ENCODE measurements around the gene MBNL1. TPM values are rescaled to one million over a fixed set of nuclear protein-coding genes. Genes with fewer than 3 reads are reported as not detected.

MBNL1 gene
- total RNA-seq, result 178 TPM
- long read RNA-seq, full-length matches to known transcripts, result 15 of 85 reads
- long read RNA-seq, partial matches to known transcripts, result 28 of 85 reads
- long read RNA-seq, other reads (novel, unspliced or antisense), result 42 of 85 reads

GRCh38 chr3:152268555-152269055 lies at the start of gene MBNL1:
TSS of gene MBNL1 (plus strand) at chr3:152268929. CDS start at chr3:152300194, 31,265 bp downstream.
- peak; percentile 94 for DNase-seq (ENCODE audit: low spot score)
- intact Hi-C loops (cut with DNase I), result loop anchor here (1.0 to 10.0 kb wide), 6 partner anchors 49 to 174 kb away; no protein-coding TSS in a partner anchor

DNA sequence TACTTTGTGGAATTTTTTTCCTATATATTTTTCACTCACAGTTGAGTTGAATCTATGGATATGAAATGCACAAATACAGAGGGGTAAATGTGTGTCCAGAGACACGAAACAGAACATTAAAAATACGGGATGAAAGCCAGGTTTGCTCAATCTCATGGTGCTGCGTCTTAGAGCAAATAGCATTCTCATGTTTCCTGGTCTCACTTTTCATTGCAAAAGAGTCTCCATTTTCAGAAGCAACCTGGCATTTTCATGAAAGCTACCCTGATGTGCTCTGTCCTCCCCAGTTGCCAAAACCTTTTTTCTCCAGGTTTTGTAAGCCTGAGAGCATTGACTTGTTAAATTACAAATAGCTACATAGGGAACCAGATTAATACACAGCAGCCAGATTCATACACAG lies 49.5 kb upstream of the MBNL1 start:
- DNase-seq (ENCODE audit: low spot score), result no peak
- intact Hi-C loops (cut with DNase I), result no loop called here

DNA sequence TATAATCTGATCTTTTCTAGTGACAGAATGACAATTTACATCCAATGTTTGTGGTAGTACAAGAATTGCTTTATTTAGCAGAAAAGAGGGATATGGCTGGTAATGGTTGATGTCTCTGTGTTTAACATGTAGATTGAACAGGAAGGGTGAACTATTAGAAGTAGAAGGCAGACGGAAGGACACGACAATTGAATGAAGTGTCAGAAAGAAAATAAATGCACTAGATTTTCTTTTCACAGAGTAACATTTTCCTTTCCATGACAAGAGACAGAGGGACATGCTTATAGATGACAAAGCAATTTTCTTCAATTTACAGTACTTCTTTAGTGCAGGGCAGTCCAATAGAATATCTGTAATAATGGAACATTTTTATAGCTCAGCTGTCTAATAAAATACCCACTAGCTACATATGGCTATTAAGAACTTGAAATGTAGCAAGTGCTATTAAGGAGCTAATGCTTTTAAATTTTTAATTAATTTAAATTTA lies 48.9 kb upstream of the MBNL1 start:
- intact Hi-C loops (cut with DNase I), result no loop called here
- no peak for DNase-seq (ENCODE audit: low spot score)

GRCh38 chr3:152222327-152222726 lies 46.4 kb upstream of the MBNL1 start:
- intact Hi-C loops (cut with DNase I), result no loop called here
- no peak for DNase-seq (ENCODE audit: low spot score)

DNA sequence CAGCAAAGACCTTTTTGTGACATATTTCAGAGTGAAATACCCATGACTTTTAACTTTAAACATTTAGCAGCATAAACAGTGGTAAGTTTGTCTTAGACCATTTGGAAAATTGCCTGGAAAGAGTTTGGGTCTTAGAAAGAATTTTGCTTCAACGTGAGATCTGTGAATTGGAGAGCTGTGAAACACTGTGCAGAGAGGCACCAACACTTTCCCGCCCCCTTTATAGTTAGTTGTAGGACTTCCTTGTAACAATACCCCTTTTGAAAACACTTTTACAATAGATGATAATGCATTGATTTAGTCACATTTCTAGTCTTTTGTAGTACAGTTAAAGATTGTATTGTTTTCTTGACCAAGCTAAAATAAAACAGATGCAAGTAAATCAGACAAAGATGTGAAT lies 43.5 kb upstream of the MBNL1 start:
- no peak for DNase-seq (ENCODE audit: low spot score)
- intact Hi-C loops (cut with DNase I), result no loop called here

- DNase-seq (ENCODE audit: low spot score), result no peak
- intact Hi-C loops (cut with DNase I), result no loop called here
Observed at GRCh38 chr3:152226176-152226575, 42.6 kb upstream of the MBNL1 start.

DNA sequence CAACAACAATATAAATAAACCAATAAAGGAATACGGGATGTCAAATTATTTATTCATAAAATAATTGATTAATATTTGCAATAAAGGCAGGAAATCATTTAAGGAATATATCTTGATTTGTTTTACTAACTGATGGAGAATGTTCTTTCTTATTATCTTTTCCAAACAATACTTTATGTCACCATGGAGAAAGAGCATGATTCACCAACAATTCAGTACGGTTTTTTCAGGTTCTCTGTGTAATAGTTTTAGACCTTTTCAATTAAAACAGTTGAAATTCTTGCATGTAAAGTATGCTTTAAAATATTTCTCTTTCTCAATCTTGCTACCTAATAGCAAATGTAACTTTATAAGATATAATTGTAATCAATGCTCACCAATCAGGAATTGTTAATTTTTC lies 41.7 kb upstream of the MBNL1 start:
- intact Hi-C loops (cut with DNase I), result no loop called here
- no peak for DNase-seq (ENCODE audit: low spot score)

- DNase-seq (ENCODE audit: low spot score), result no peak
- intact Hi-C loops (cut with DNase I), result loop anchor here (1.0 kb wide), 1 partner anchor 214 kb away; no protein-coding TSS in a partner anchor
Observed at GRCh38 chr3:152229692-152230091, 39.0 kb upstream of the MBNL1 start.

DNA sequence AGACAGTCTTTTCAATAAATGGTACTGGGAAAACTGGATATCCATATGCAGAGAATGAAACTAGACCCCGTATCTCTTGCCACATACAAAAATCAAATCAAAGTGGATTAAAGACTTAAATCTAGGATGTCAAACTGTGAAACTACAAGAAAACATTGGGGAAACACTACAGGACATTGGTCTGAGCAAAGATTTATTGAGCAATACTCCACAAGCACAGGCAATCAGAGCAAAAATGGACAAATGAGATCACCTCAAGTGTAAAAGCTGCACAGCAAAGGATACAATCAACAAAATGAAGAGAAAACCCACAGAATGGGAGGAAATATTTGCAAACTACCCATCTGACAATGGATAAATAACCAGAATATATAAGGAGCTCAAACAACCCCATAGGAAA lies 38.4 kb upstream of the MBNL1 start:
- DNase-seq (ENCODE audit: low spot score), result no peak
- intact Hi-C loops (cut with DNase I), result no loop called here

DNA sequence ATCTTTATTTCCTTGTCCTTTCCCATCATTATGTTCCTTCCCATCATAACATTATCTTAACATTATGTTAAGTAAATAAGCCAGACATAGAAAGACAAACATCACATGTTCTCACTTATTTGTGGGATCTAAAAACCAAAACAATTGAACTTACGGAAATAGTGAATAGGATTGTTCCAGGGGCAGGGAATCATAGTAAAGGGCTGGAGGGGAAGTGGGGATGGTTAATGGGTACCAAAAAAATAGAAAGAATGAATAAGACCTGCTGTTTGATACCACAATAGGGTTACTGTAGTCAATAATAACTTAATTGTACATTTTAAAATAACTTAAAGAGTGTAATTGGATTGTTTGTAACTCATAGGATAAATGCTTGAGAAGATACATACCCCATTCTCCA lies 36.7 kb upstream of the MBNL1 start:
- DNase-seq (ENCODE audit: low spot score), result no peak
- intact Hi-C loops (cut with DNase I), result no loop called here

GRCh38 chr3:152232679-152233078 lies 36.0 kb upstream of the MBNL1 start:
- DNase-seq (ENCODE audit: low spot score), result no peak
- intact Hi-C loops (cut with DNase I), result no loop called here

DNA sequence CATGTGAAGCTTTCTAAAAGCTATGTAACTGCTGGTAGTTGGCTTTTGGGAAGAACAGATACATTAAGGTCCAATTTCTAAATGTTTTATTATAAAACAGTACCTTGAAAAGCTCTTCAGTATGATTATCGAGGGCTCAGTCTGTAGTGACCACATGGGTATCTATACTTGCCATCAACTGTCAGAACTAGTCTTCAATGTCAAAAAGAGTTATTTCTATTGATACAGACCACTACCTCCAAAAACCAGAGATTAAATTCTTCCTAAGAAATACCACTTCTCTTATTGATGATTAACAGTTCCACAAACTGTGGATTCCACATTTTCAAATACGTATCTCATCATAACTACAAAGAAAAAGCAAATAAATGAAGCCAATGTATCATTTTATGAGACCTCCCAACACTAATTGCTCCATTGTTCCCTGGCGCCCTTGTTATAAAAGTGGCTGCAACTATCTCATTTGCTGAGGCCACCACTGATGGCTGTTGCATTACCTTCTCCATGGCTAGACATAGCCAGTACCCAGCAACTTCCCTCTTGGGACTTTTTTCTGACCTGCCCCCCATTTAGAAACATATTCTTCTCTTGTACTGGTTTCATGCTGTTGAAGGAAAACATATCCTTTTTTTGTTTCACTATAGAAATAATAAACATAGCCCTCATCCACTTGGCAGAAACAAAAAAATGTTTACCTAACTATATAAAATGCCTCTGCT lies 33.9 kb upstream of the MBNL1 start:
- DNase-seq (ENCODE audit: low spot score), result no peak
- intact Hi-C loops (cut with DNase I), result no loop called here

DNA sequence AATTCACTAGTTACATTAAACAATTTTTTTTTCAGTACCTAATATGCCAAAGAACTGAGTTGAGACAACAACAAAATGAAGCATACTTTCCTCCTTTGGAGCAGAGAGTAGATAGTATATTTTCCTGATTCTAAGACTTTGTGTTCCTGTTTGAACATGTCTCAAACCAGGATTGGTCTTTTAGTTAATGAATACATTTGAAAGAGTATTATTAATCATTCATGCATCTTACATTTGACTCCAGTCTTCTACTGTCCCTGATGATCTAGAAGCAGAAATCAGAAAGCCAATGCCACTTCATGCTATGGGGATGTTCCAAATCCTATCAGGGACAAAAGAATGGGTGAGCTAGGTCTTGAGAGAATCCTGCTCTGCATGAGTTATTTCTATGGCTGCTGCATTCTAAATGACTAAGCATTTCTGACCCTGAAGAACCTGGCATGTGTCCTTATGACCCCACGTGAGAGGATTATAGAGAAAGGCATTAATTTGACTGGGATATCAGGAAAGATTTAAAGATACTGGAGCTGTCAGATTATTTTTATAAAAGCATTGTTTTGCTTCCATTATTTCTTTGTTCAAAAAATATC lies 32.9 kb upstream of the MBNL1 start:
- DNase-seq (ENCODE audit: low spot score), result no peak
- intact Hi-C loops (cut with DNase I), result no loop called here

GRCh38 chr3:152236716-152237115 lies 32.0 kb upstream of the MBNL1 start:
- DNase-seq (ENCODE audit: low spot score), result no peak
- intact Hi-C loops (cut with DNase I), result no loop called here

DNA sequence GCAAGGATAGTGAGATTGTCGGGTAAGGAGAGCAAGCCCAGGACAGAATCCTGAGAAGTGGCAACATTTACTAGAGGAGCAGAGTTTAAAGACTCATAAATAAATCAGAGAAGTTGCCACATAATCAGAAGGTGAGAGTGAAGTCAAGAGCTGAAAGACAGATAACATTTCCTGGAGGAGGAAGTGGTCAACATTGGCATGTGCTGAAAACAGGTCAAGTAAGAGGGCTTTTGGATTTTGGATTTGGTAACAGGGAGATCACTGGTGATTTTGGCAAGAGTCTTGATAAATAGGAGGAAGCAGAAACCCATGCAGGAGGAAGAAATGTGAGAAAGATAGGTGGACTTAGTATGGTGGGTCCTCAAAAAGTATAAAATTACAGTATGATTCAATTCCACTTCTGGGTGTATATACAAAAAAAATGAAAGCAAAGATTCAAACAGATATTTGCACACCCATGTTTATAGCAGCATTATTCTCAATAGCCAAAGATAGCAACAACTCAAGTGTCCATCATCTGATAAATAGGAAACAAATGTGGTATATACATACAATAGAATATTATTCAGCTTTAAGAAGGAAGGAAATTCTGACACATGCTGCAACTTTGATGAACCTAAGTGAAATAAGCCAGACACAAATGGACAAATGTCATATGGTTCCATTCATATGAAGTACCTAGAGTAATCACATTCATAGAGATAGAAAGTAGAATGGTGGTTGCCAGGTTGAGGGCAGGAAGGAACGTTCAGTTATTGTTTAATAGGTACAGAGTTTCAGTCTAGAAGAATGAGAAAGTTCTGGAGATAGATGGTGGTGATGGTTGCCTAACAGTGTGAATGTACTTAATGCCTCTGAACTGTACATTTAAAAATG lies 27.3 kb upstream of the MBNL1 start:
- DNase-seq (ENCODE audit: low spot score), result no peak
- intact Hi-C loops (cut with DNase I), result no loop called here

- intact Hi-C loops (cut with DNase I), result no loop called here
- DNase-seq (ENCODE audit: low spot score), result no peak
Observed at GRCh38 chr3:152243301-152243711, 25.4 kb upstream of the MBNL1 start.

DNA sequence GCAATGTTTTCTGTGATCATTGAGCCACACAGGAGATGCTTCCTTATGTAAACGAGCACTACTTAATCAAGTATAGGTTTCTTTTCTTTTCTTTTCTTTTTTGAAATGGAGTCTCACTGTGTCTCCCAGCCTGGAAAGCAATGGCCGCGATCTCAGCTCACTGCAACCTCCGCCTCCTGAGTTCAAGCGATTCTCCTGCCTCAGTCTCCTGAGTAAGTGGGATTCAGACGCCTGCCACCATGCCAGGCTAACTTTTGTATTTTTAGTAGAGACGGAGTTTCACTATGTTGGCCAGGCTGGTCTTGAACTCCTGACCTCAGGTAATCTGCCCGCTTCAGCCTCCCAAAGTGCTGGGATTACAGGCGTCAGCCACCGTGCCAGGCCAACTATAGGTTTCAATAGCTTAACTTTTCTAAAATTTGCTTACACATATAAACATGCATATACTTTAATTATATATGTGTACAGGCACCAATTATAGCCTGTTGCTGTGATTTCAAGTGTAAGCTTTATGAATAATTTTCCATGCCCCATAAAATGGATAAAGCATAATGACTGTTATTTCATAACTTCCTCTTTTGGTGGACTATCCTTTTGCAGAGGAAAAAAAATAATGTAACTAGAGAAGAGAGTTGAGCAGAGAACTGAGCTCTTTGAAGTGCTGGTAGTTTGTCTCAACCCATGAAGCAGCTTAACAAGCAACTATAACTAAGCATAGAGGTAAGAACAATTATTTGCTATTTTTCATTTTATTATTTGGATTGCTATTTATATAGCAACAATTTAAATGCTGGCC lies 24.8 kb upstream of the MBNL1 start:
- intact Hi-C loops (cut with DNase I), result no loop called here
- DNase-seq (ENCODE audit: low spot score), result no peak

DNA sequence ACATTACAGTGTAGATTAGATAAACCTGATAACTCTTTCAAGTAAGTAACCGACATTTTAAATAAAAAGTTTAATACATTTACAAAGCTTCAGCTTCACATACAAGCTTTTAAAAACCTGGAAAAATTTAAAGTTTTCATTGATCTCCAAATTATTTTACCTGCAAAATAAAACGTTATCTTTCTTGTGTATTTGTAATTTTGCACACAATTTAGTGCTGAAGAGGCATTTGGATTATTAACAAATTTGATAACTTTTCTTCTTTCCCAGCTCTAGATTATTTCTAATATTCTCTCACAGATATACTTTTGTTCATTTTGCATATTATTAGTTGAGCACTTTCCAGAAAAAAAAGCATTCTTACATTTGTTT lies 24.2 kb upstream of the MBNL1 start:
- no peak for DNase-seq (ENCODE audit: low spot score)
- intact Hi-C loops (cut with DNase I), result no loop called here

GRCh38 chr3:152245498-152246170 lies 23.1 kb upstream of the MBNL1 start:
- intact Hi-C loops (cut with DNase I), result no loop called here
- no peak for DNase-seq (ENCODE audit: low spot score)

All from cardiac septum (tissue), 1 donor.